ENCODE data around the gene XNDC1N. TPM values are rescaled to one million over a fixed set of nuclear protein-coding genes. Genes with fewer than 3 reads are reported as not detected.
A peak's percentile ranks its signal among the peaks of the same experiment; 100 is the strongest.

XNDC1N gene
- total RNA-seq, 2 donors from 2014 or later = 13.9 to 16.6 TPM

DNA sequence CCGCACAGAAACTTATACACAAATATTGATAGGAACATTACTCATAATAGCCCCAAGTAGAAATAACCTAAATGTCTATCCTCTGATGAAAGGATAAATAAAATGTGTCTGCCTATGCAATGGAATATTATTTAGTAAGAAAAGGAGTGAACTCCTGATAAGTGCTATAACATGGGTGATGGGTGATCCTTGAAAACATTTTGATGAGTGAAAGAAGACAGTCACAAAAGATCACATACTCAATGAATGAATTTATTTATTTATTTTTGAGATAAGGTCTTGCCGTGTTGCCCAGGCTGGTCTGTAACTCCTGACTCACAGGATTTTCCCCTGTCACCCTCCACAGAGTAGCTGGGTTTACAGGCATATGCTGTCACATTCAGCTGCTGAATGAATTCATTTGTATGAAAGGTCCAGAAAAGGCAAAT lies 17.8 kb upstream of the XNDC1N start:
- no peak overlapping the region for H3K4me3 Mint-ChIP-seq
- peak; percentile 60 for ATAC-seq (replicated peaks)
- H3K36me3 Mint-ChIP-seq (ENCODE audit: low read depth) = peaks cover 50% of the 10 kb centered on the region
- no peaks in the 10 kb centered on the region for H3K27me3 Mint-ChIP-seq
- peaks cover 15% of the 10 kb centered on the region for H3K4me1 Mint-ChIP-seq
- peak overlapping the region; percentile 62 for H3K27ac Mint-ChIP-seq
- no peaks in the 10 kb centered on the region for H3K9me3 Mint-ChIP-seq

- H3K27ac Mint-ChIP-seq = no peak overlapping the region
- ATAC-seq (replicated peaks) = no peak
- peaks cover 44% of the 10 kb centered on the region for H3K36me3 Mint-ChIP-seq (ENCODE audit: low read depth)
- H3K9me3 Mint-ChIP-seq = no peaks in the 10 kb centered on the region
- H3K4me3 Mint-ChIP-seq = no peak overlapping the region
- no peaks in the 10 kb centered on the region for H3K4me1 Mint-ChIP-seq
- H3K27me3 Mint-ChIP-seq = no peaks in the 10 kb centered on the region
Observed at GRCh38 chr11:71940561-71941219, 12.3 kb upstream of the XNDC1N start.

- ATAC-seq (replicated peaks) = no peak
- Mint-ChIP-seq H3K27me3 (no peaks in the 10 kb centered on the region), H3K4me3 (no peak overlapping the region), H3K27ac (no peak overlapping the region), H3K36me3 (ENCODE audit: low read depth) (peaks cover 23% of the 10 kb centered on the region), H3K4me1 (peaks cover 8% of the 10 kb centered on the region), H3K9me3 (no peaks in the 10 kb centered on the region)
Observed at GRCh38 chr11:71937826-71938225, 9.4 kb upstream of the XNDC1N start.

GRCh38 chr11:71936825-71937224 lies 8.4 kb upstream of the XNDC1N start:
- no peak overlapping the region for H3K4me3 Mint-ChIP-seq
- no peak for ATAC-seq (replicated peaks)
- H3K4me1 Mint-ChIP-seq = peaks cover 8% of the 10 kb centered on the region
- no peaks in the 10 kb centered on the region for H3K9me3 Mint-ChIP-seq
- H3K36me3 Mint-ChIP-seq (ENCODE audit: low read depth) = peaks cover 23% of the 10 kb centered on the region
- no peaks in the 10 kb centered on the region for H3K27me3 Mint-ChIP-seq
- H3K27ac Mint-ChIP-seq = no peak overlapping the region

DNA sequence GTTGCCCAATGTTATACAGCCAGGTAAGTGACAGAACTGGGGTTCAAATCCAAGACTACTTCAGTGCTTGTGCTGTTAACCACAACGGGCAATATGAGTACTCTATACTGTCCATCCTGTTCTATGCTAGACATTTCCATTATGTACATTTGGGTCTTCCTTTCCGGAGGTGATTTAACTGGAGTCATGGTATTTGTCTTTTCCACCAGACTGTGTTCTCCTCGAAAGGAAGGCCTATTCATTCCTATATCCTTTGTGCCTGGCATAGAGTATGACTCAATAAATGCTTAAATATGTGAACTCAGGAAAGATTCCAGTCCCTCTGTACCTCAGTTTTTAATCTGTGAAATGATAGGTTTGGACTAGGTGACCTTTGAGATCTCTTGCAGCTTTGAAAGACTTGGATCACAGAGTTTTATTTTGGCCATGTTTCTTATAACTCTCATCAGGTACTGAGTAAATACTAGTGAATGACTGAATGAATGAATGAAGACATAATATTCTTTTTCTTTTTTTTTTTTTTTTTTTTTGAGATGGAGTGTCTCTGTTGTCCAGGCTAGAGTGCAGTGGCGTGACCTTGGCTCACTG lies 7.0 kb upstream of the XNDC1N start:
- Mint-ChIP-seq H3K27me3 (no peaks in the 10 kb centered on the region), H3K4me3 (no peak overlapping the region), H3K36me3 (ENCODE audit: low read depth) (peaks cover 23% of the 10 kb centered on the region), H3K27ac (no peak overlapping the region), H3K9me3 (no peaks in the 10 kb centered on the region), H3K4me1 (peaks cover 19% of the 10 kb centered on the region)
- no peak for ATAC-seq (replicated peaks)

- Mint-ChIP-seq H3K9me3 (no peaks in the 10 kb centered on the region), H3K4me3 (peak overlapping the region; percentile 5), H3K36me3 (ENCODE audit: low read depth) (peaks cover 23% of the 10 kb centered on the region), H3K4me1 (peaks cover 31% of the 10 kb centered on the region), H3K27me3 (no peaks in the 10 kb centered on the region), H3K27ac (peak overlapping the region; percentile 5)
- ATAC-seq (replicated peaks) = no peak
Observed at GRCh38 chr11:71934213-71934612, 5.8 kb upstream of the XNDC1N start.

DNA sequence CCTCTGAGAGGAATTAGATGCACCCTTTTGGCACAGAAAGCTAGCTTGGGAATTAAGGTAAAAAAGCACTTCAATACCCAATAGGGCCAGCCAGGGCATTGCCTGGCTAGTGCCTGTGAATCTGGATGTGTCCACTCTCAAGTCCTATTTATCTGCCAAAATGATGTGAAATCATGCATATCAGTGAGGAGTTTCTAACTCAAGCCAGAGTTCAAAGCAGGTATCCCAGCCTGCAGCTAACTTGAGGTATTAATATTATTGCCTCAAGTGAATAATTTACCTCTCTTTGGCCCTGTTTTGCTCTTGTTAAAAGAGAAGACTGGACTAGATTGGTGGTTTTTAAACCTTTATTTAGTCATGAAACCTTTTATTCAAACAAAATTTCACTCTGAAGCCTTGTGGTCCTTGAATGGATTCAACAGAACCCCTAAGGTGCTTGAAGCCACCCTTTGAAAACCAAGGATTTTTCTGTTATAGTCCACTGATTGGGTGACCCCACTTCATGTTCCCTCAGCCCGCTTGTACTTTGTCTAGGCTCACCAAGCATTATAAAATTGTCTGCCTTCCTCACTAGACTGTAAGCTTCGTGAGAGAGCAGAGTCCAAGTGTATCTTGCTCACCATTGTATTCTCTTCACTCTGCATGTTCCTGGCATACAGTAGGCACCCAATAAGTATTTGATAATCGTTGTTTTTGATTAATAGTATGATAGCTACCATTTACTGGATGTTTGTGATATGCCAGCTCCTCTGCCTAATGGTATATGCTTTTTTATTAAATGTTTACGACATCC lies 4.9 kb upstream of the XNDC1N start:
- H3K36me3 Mint-ChIP-seq (ENCODE audit: low read depth) = peaks cover 31% of the 10 kb centered on the region
- H3K27me3 Mint-ChIP-seq = no peaks in the 10 kb centered on the region
- ATAC-seq (replicated peaks) = no peak
- peaks cover 31% of the 10 kb centered on the region for H3K4me1 Mint-ChIP-seq
- peak overlapping the region; percentile 5 for H3K4me3 Mint-ChIP-seq
- no peak overlapping the region for H3K27ac Mint-ChIP-seq
- no peaks in the 10 kb centered on the region for H3K9me3 Mint-ChIP-seq

- Mint-ChIP-seq H3K4me1 (peaks cover 31% of the 10 kb centered on the region), H3K9me3 (no peaks in the 10 kb centered on the region), H3K27ac (peak overlapping the region; percentile 99), H3K4me3 (peak overlapping the region; percentile 98), H3K27me3 (no peaks in the 10 kb centered on the region), H3K36me3 (ENCODE audit: low read depth) (peaks cover 28% of the 10 kb centered on the region)
- ATAC-seq (replicated peaks) = peak; percentile 8
Observed at GRCh38 chr11:71931245-71931602, 2.8 kb upstream of the XNDC1N start.

GRCh38 chr11:71930556-71931244 lies 2.3 kb upstream of the XNDC1N start:
- ATAC-seq (replicated peaks) = no peak
- H3K9me3 Mint-ChIP-seq = no peaks in the 10 kb centered on the region
- peaks cover 31% of the 10 kb centered on the region for H3K4me1 Mint-ChIP-seq

GRCh38 chr11:71929491-71929890 lies 1.1 kb upstream of the XNDC1N start:
- peak overlapping the region; percentile 98 for H3K4me3 Mint-ChIP-seq
- no peaks in the 10 kb centered on the region for H3K9me3 Mint-ChIP-seq
- no peak for ATAC-seq (replicated peaks)
- peaks cover 39% of the 10 kb centered on the region for H3K36me3 Mint-ChIP-seq (ENCODE audit: low read depth)
- H3K27ac Mint-ChIP-seq = peak overlapping the region; percentile 99
- peaks cover 29% of the 10 kb centered on the region for H3K4me1 Mint-ChIP-seq
- H3K27me3 Mint-ChIP-seq = no peaks in the 10 kb centered on the region

More at GRCh38 chr11:71930556-71931244, 2.3 kb upstream of the XNDC1N start:
- no peaks in the 10 kb centered on the region for H3K27me3 Mint-ChIP-seq
- H3K27ac Mint-ChIP-seq = peak overlapping the region; percentile 99
- peaks cover 28% of the 10 kb centered on the region for H3K36me3 Mint-ChIP-seq (ENCODE audit: low read depth)
- peak overlapping the region; percentile 98 for H3K4me3 Mint-ChIP-seq

DNA sequence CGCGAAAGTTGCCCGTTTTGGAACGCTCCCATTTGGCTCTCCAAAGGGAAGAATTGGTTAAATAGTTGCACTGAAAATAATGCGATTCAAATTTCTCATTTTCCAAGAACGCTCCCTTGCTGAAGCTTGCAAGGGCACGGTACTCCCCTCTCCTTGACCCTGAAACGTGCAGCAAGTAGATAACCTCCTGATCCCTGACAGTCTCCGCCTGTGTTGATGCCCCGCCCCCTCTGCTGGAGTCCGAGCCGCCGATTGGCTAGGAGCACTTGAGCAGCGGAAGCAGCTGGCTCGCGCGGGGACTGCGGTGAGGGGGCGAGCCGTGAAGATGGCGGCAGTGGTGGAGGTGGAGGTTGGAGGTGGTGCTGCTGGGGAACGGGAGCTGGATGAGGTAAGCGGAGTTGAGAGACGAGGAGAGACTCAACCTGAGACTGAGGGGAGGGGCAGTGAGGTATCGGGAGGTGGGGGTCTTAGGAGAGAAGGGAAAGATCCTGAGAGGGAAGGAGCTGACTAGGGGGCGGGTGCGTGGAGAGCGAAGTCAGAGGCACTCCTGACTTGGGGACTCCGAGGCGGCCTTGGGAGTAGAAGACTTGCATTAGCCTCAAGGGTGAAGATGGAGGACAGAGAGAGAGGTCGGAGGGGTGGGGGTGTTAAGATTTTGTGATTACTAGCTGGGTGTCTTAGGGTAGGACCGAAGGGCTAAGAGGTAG lies 496 bp upstream of the XNDC1N start, which contains the start of gene RNF121:
RNF121 (plus strand) TSS at position 310 of the 707 bp plus-strand sequence; CDS start at position 326, 16 bp downstream.
- Mint-ChIP-seq H3K9me3 (no peaks in the 10 kb centered on the region), H3K27ac (peak within 1 kb of the TSS; percentile 99), H3K27me3 (no peaks in the 10 kb centered on the region), H3K4me1 (peaks cover 23% of the 10 kb centered on the region), H3K36me3 (ENCODE audit: low read depth) (peaks cover 39% of the 10 kb centered on the region), H3K4me3 (peak within 1 kb of the TSS; percentile 98)
- ATAC-seq (replicated peaks) = peak; percentile 94

DNA sequence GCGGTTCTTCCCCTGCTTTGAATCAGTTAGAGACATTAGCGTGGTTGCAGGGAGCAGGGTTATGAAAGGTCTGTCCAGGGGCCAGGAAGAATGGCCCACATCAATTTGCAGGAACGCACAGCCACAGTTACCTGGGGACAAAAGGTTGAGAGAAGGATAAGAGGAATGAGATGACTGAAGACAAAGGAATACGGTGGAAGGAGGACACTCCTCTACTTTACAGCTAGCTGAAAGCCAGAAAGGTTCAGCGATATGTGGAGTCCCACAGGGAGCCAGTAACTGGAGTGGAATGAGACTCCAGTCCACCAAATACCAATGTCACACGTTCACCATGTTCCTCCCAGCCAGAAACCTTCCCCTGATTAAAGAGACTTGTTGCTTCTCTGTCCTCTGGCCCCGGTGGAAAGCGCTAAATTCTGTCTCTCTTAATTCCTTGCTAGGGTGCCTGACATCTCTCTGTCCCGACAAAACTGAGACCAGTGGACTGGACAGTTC lies 10.7 kb downstream of the XNDC1N start:
- Mint-ChIP-seq H3K27me3 (no peaks in the 10 kb centered on the region), H3K27ac (no peak overlapping the region), H3K9me3 (no peaks in the 10 kb centered on the region), H3K36me3 (ENCODE audit: low read depth) (peaks cover 67% of the 10 kb centered on the region), H3K4me3 (no peak overlapping the region), H3K4me1 (peaks cover 8% of the 10 kb centered on the region)
- no peak for ATAC-seq (replicated peaks)

DNA sequence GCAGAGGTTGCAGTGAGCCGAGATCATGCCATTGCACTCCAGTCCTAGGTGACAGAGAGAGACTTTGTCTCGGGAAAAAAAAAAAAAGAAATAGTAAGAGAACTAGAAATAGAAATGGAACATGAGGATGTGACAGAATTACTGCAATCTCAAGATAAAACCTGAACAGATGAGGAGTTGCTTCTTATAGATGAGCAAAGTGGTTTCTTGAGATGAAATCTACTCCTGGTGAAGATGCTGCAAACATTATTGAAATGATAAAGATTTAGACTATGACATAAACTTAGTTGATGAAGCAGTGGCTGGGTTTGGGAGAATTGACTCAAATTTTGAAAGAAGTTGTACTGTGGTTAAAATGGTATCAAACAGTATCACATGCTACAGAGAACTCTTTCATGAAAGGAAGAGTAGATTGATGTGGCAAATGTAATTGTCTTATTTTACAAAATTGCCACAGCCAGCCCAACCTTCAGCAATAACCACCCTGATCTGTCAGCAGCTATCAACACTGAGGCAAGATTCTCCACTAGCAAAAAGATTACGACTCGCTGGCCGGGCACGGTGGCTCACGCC lies 13.7 kb downstream of the XNDC1N start:
- peak overlapping the region; percentile 67 for H3K27ac Mint-ChIP-seq
- peaks cover 74% of the 10 kb centered on the region for H3K36me3 Mint-ChIP-seq (ENCODE audit: low read depth)
- no peaks in the 10 kb centered on the region for H3K27me3 Mint-ChIP-seq
- H3K4me3 Mint-ChIP-seq = peak overlapping the region; percentile 37
- peak; percentile 90 for ATAC-seq (replicated peaks)
- peaks cover 17% of the 10 kb centered on the region for H3K4me1 Mint-ChIP-seq
- H3K9me3 Mint-ChIP-seq = no peaks in the 10 kb centered on the region

Data from activated T-helper 17 cell treated with anti-CD3 and anti-CD28 coated beads, Interleukin-2, amount 50 U/mL, for 72 hours (primary cell).